ENCODE data around the gene SNAPIN. TPM values are rescaled to one million over a fixed set of nuclear protein-coding genes. Genes with fewer than 3 reads are reported as not detected.

SNAPIN gene
- total RNA-seq, 1 experiment from 2014 or later, result 29.0 TPM

- no peaks in the 10 kb centered on the region for H4K20me1 ChIP-seq (ENCODE audit: control insufficient read depth, insufficient read depth, insufficient read length)
- H4K91ac ChIP-seq (ENCODE audit: insufficient read length, low read depth, low read length), result no peak overlapping the region
- Mint-ChIP-seq H3K4me3 (no peak overlapping the region), H3K27ac (no peak overlapping the region; a peak in 1 of 7 replicates), H3K36me3 (ENCODE audit: insufficient read depth in 1 of 3, low read depth in 3 of 3) (peaks cover 0 to 4% (median 0%) of the 10 kb centered on the region in 3 experiments; a peak in 3 of 7 replicates), H3K27me3 (ENCODE audit: low read depth) (no peaks in the 10 kb centered on the region; the same call in 1 of the 2 replicates), H3K4me1 (peaks cover 9% of the 10 kb centered on the region in 2 experiments), H3K9me3 (no peaks in the 10 kb centered on the region; a peak in 1 of 5 replicates)
- H3T11ph ChIP-seq (ENCODE audit: low read length), result no peak overlapping the region
- H3K4ac ChIP-seq (ENCODE audit: low read depth, low read length), result no peak overlapping the region
- no peaks in the 10 kb centered on the region; the same call in 1 of the 2 replicates for H3K79me2 ChIP-seq (ENCODE audit: insufficient read depth, low read length)
- H3K9me3 ChIP-seq (ENCODE audit: control insufficient read depth, low read depth, low read length), result no peaks in the 10 kb centered on the region
- H3K23ac ChIP-seq (ENCODE audit: insufficient read length, low read depth, low read length), result no peak overlapping the region
- H2AK5ac ChIP-seq (ENCODE audit: insufficient read length, low read length), result no peak overlapping the region
- no peak overlapping the region for H2BK5ac ChIP-seq (ENCODE audit: insufficient read length, low read length)
- DNase-seq, result no peak
- 0 out of 2 replicates have a peak, but pooled peaks cover 2% of the 10 kb centered on the region for H3K4me1 ChIP-seq (ENCODE audit: insufficient read depth, low read length)
- no peak overlapping the region for H3K56ac ChIP-seq (ENCODE audit: insufficient read length, low read depth, low read length)
- H4K8ac ChIP-seq (replicated peaks; ENCODE audit: insufficient read length, low read depth, low read length), result no peak overlapping the region
- no peak overlapping the region for H4K5ac ChIP-seq (ENCODE audit: insufficient read length, low read depth, low read length)
- no peak for TF ChIP-seq CTCF (conservative IDR thresholded peaks at IDR 0.05)
- no peak overlapping the region for H3K4me2 ChIP-seq (ENCODE audit: insufficient read depth, insufficient read length, low read length)
- no peak overlapping the region for H3K27ac ChIP-seq (ENCODE audit: insufficient read length, low read depth, low read length)
- no peak overlapping the region for H2BK12ac ChIP-seq (ENCODE audit: insufficient read length, low read depth, low read length)
- H2BK20ac ChIP-seq (ENCODE audit: low read depth, low read length, poor library complexity, severe bottlenecking), result no peak overlapping the region
- no peak overlapping the region for H3K18ac ChIP-seq (ENCODE audit: insufficient read length, low read depth, low read length)
- no peaks in the 10 kb centered on the region for H3K27me3 ChIP-seq (ENCODE audit: insufficient read depth, low read length)
- H2BK120ac ChIP-seq (ENCODE audit: low read depth, low read length, poor library complexity, severe bottlenecking), result no peak overlapping the region
- H2AFZ ChIP-seq (ENCODE audit: low read length), result no peak overlapping the region
- no peak overlapping the region for H3K9ac ChIP-seq (ENCODE audit: extremely low read depth, insufficient read length, low read length)
- H3K14ac ChIP-seq (ENCODE audit: insufficient read depth, low read length), result no peak overlapping the region
- peaks cover 5% of the 10 kb centered on the region for H3K23me2 ChIP-seq (ENCODE audit: insufficient read length, low read depth, low read length, poor library complexity, severe bottlenecking)
- no CpG with 5 or more reads among the region's 3 CpGs for WGBS (ENCODE audit: extremely low coverage, insufficient read length, low lambda C conversion rate)
- peaks cover 5% of the 10 kb centered on the region for H3K79me1 ChIP-seq (ENCODE audit: insufficient read depth, low read depth, low read length, poor library complexity, severe bottlenecking)
- H2BK15ac ChIP-seq (ENCODE audit: low read depth, low read length), result no peak overlapping the region
These were observed 3.2 kb upstream of the SNAPIN start for GRCh38 chr1:153655333-153655732.

All from H9 (cell line).